ENCODE measurements around the gene LRP8.

Gene LRP8

GRCh38 chr1:53308506-53308905 is 19.4 kb downstream of the LRP8 start:
- Histone ChIP-seq H3K4me3 (ENCODE audit: low read depth, low read length) (no peak overlapping the region), H3K9me3 (no peaks in the 10 kb centered on the region), H3K4me1 (no peaks in the 10 kb centered on the region), H3K36me3 (peaks cover 4% of the 10 kb centered on the region), H3K27me3 (no peaks in the 10 kb centered on the region)
- DNase-seq = no peak
- TF ChIP-seq, protein P1, sequence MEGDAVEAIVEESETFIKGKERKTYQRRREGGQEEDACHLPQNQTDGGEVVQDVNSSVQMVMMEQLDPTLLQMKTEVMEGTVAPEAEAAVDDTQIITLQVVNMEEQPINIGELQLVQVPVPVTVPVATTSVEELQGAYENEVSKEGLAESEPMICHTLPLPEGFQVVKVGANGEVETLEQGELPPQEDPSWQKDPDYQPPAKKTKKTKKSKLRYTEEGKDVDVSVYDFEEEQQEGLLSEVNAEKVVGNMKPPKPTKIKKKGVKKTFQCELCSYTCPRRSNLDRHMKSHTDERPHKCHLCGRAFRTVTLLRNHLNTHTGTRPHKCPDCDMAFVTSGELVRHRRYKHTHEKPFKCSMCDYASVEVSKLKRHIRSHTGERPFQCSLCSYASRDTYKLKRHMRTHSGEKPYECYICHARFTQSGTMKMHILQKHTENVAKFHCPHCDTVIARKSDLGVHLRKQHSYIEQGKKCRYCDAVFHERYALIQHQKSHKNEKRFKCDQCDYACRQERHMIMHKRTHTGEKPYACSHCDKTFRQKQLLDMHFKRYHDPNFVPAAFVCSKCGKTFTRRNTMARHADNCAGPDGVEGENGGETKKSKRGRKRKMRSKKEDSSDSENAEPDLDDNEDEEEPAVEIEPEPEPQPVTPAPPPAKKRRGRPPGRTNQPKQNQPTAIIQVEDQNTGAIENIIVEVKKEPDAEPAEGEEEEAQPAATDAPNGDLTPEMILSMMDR (IDR thresholded peaks at IDR 0.05; ENCODE audit: low read depth, low read length) = no peak

GRCh38 chr1:53307037-53307436 is 20.8 kb downstream of the LRP8 start:
- no peak overlapping the region for H3K4me3 ChIP-seq (ENCODE audit: low read depth, low read length)
- H3K9me3 ChIP-seq = no peaks in the 10 kb centered on the region
- no peak for DNase-seq
- no peaks in the 10 kb centered on the region for H3K4me1 ChIP-seq
- H3K36me3 ChIP-seq = peaks cover 4% of the 10 kb centered on the region; the same call in 1 of the 2 replicates
- TF ChIP-seq, protein P1 (IDR thresholded peaks at IDR 0.05; ENCODE audit: low read depth, low read length) = no peak
- H3K27me3 ChIP-seq = no peaks in the 10 kb centered on the region

- Histone ChIP-seq H3K27me3 (no peaks in the 10 kb centered on the region), H3K36me3 (no peaks in the 10 kb centered on the region)
- TF ChIP-seq, protein P1 (IDR thresholded peaks at IDR 0.05; ENCODE audit: low read depth, low read length) = no peak
Observed at GRCh38 chr1:53306168-53306567, 21.7 kb downstream of the LRP8 start.

DNA sequence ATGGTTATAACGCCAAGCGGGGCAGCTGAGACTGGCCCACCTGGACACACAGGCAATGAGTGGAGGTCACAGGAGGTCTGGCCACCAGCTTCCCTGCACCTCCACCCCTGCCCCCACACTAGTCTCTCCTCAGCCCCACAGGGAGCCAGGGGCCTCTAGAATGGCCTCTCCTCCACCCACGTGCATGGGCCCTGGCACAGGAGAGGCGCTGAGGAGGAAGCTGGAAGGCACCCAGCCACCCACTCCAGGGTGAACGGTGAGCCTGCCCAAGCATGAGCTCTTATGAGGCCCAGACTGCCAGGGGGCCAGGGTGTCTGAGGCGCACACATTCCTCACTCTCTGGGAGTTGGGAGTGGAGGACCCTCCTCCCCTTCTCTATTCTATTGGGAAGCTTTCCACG is 22.2 kb downstream of the LRP8 start:
- Histone ChIP-seq H3K36me3 (no peaks in the 10 kb centered on the region), H3K4me3 (ENCODE audit: low read depth, low read length) (no peak overlapping the region), H3K27me3 (no peaks in the 10 kb centered on the region), H3K4me1 (no peaks in the 10 kb centered on the region), H3K9me3 (no peaks in the 10 kb centered on the region)
- DNase-seq = no peak
- TF ChIP-seq, protein P1 (IDR thresholded peaks at IDR 0.05; ENCODE audit: low read depth, low read length) = no peak

More at GRCh38 chr1:53306168-53306567, 21.7 kb downstream of the LRP8 start:
- DNase-seq = no peak
- no peak overlapping the region for H3K4me3 ChIP-seq (ENCODE audit: low read depth, low read length)
- no peaks in the 10 kb centered on the region for H3K4me1 ChIP-seq
- H3K9me3 ChIP-seq = no peaks in the 10 kb centered on the region

DNA sequence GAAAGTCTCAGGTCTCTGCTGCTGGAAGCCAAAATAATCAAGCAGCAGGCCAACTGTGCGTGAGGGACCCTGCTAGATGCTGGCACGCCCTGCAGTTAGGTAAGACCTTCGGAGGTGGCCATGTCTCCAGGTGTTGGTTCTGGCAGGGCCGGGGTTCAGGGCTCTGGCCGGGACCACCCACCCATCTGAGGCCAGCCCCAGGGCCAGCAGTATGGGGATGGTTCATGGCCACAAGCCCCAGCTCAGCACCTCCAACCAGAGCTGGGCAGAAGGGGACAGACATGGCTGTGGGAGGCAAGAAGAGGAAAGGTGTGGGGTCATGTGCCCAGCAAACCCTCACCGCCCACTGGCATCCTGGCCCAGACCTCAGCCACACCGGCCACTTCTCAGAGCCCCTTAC is 23.3 kb downstream of the LRP8 start:
- no peaks in the 10 kb centered on the region for H3K36me3 ChIP-seq
- no peaks in the 10 kb centered on the region for H3K4me1 ChIP-seq
- H3K9me3 ChIP-seq = no peaks in the 10 kb centered on the region
- TF ChIP-seq, protein P1 (IDR thresholded peaks at IDR 0.05; ENCODE audit: low read depth, low read length) = no peak
- DNase-seq = no peak
- H3K27me3 ChIP-seq = no peaks in the 10 kb centered on the region
- H3K4me3 ChIP-seq (ENCODE audit: low read depth, low read length) = no peak overlapping the region

DNA sequence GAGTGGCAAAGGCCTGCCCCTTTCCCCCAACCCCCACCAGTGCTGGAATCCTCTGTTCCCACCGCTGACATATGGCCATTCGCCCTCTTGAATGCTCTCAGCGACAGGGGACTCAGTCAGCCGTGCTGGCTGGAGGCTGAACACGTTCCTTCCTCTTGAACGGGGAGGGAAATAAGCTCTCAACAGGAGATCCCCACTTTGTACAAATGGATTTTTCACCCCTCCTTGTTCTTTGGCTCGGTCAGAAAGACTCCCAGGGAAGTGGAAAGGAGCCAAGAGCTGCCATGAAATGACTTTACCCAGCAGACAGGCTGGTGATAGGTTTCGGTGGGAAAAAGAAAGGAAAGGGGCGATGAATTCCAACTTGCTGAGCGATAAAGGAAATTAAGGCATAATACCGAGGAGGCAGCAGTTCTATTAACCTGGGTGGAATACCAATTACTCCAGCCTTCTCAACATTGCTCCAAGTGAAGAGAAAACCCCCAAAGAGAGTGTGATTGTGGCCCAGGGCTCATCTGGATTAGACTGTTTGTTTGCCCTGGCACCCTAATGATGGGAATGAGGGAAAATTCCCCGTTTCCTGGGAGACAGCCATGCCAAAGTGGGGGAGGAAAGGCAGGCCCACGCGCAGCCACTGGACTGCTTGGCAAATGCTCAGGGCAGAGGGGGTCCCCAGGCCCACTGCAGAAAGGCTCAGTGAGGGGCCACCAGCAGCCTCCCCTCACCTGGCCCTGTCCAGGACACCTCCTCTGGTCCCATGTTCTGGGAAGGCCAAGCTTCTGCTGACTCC is 23.9 kb downstream of the LRP8 start:
- TF ChIP-seq, protein P1 (IDR thresholded peaks at IDR 0.05; ENCODE audit: low read depth, low read length) = no peak

More for the DNA sequence above, 23.9 kb downstream of the LRP8 start:
- DNase-seq = no peak
- Histone ChIP-seq H3K27me3 (no peaks in the 10 kb centered on the region), H3K36me3 (no peaks in the 10 kb centered on the region), H3K4me1 (no peaks in the 10 kb centered on the region), H3K9me3 (no peaks in the 10 kb centered on the region), H3K4me3 (ENCODE audit: low read depth, low read length) (no peak overlapping the region)

Measured in BE2C (cell line).